Gastrocnemius medialis (tissue), 4 donors: ENCODE data around the gene SV2C.

ENCODE experiments used
- CTCF ChIP-seq, 5 experiments: fragments of 450-650 bp in 3 of 5; fragments of 200-600 bp in 2 of 5; sonication (generic) in 2 of 5; IDR thresholded peaks in 4 of 5; conservative IDR thresholded peaks in 1 of 5; 1 replicate in 4 of 5; 2 replicates in 1 of 5; pipeline ENCODE4 v1.5.1; 2016 to 2019; ENCODE audit warnings: antibody characterized with exemption in 5 of 5, mild to moderate bottlenecking in 3 of 5, moderate library complexity in 3 of 5
- POLR2A ChIP-seq, 2 donors: fragments of 450-650 bp; IDR thresholded peaks; one replicate each; pipeline ENCODE4 v1.6.1; 2017; ENCODE audit warnings: antibody characterized with exemption in 2 of 2, mild to moderate bottlenecking in 2 of 2, moderate library complexity in 2 of 2

- TF ChIP-seq CTCF (IDR thresholded peaks at IDR 0.05 in 4 of 5, conservative IDR thresholded peaks at IDR 0.05 in 1 of 5) (no peak), POLR2A (IDR thresholded peaks at IDR 0.05) (no peak)
Measured at GRCh38 chr5:76388236-76388635, 305.1 kb downstream of the SV2C start.
